Choroid plexus epithelial cell (primary cell): ENCODE measurements around the gene EIF4A3.

Experiments
- DNase-seq: peaks from one replicate; pipeline ENCODE4 v3.0.0-alpha.2; 2010; ENCODE audit warnings: low read depth
- H3K4me3 ChIP-seq: 2 replicates; pipeline ENCODE4 v1.5.1; 2011; ENCODE audit warnings: low read depth, mild to moderate bottlenecking, control low read depth, low read length, moderate library complexity
- CTCF ChIP-seq: conservative IDR thresholded peaks from 2 replicates; pipeline ENCODE4 v1.5.1; 2011; ENCODE audit warnings: low read depth, mild to moderate bottlenecking, control low read depth, inconsistent platforms, low read length, moderate library complexity

EIF4A3 gene

GRCh38 chr17:80173126-80173525, 26.2 kb upstream of the EIF4A3 start:
- no peak for DNase-seq
- H3K4me3 ChIP-seq: no peak overlapping the region
- no peak for TF ChIP-seq CTCF

GRCh38 chr17:80171681-80172080, 24.8 kb upstream of the EIF4A3 start:
- DNase-seq: no peak
- no peak overlapping the region for H3K4me3 ChIP-seq
- TF ChIP-seq CTCF: no peak

DNA sequence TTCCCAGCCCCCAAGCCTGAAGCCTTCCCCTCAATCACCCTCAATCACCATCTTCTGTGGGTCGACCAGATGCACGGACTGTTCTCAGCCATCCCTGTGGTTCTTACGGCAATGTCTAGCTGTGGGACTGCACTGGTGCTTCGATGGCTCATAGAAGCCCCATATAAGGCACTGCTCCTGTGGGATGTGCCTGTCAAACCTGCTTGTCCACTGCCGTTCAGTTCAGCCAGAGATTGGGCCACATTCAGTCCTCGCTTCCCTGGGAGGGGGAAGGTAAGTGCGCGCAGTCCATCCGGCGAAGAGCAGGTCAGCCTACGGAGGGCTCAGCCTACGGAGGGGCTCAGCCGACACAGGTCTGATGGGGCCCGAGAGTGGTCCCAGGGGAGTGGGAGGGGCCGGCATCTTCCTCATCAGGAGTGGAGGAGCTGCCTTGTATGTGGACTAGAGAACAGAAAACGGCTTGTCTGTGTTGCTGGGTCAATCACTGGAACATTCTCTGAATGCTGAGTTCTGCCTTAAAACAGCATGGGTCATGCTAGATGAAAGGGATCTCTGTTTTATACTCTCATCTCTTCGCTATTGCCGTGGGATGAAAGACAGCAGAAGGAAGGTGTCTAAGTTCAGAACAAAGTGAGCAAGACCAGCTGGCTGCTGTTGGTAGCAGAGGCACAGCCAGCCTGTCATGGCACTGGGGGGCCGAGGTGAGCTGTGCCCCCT, 23.0 kb upstream of the EIF4A3 start, which contains the start of gene CARD14:
TSS of gene CARD14 (plus strand) at position 247 of the 717 bp plus-strand sequence. CDS start 11,409 bp downstream, outside the sequence.
- DNase-seq: no peak
- no peak for TF ChIP-seq CTCF
- no peak within 1 kb of the TSS for H3K4me3 ChIP-seq

DNA sequence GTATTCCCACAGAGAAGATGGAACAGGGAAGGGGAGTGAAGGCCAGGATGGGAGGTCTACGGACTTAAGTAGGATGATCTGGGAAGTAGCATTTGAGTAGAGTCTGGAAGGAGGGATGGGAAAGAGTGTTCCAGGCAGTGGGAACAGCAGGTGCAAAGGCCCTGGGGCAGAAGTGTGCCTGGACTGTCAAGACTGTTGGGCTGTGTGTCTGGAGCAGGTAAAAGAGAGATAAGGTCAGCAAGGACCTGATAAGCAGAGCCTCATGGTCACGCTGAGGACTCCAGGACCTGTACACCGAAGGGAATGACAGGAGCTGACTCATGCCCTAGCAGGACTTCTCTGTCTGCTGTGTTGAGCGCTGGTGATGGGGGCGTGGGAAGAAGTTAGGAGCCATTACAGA, 22.2 kb upstream of the EIF4A3 start:
- TF ChIP-seq CTCF: no peak
- DNase-seq: no peak
- no peak overlapping the region for H3K4me3 ChIP-seq

DNA sequence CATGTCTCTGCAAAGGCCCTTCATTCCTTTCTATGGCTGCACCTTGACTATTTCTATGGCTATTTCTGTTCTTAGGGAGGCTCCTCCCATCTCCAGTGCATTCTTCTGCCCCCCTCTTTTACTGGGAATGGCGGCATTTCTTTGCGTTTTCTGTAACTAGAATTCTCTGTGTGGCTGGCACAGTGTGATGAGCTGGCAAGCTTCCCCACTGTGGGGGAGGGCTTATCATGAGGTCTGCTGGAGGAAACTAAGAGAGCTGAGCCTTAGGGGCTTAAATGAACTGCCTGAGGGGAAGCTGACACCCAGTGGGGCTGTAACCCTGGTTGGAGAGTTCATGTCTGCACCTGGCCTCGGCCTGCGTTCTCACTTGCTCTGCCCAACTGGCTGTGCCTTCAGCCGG, 21.4 kb upstream of the EIF4A3 start:
- no peak for DNase-seq
- H3K4me3 ChIP-seq: no peak overlapping the region
- TF ChIP-seq CTCF: no peak

DNA sequence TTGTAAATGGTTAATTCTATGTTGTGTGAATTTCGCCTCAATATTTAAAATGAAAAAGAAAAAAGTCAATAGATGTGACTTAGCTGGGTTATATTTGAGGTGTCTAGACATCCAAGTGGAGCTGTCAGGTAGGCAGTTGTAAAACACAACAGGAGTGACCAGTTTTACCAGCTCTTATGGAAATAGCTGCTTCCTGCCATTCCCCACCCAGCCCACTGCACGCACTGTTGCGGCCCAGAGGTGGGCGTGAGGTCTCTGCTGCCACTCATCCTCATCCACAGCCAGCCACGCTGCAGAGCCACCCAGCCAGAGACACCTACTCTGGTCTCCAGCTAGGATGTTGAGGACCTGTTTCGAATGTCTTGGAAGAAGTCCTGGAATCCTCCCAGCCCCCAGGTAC, 19.5 kb upstream of the EIF4A3 start:
- no peak for TF ChIP-seq CTCF
- no peak overlapping the region for H3K4me3 ChIP-seq
- no peak for DNase-seq

- no peak for DNase-seq
- H3K4me3 ChIP-seq: no peak overlapping the region
- TF ChIP-seq CTCF: no peak
These were observed 17.3 kb upstream of the EIF4A3 start for GRCh38 chr17:80164185-80164584.
